WTC11 (cell line): Measurements from ENCODE around the gene ELP2.

Source experiments
- EMX1 ChIP-seq: fragments of 250-450 bp; sonication (Bioruptor Pico); IDR thresholded peaks from 2 replicates; pipeline ENCODE4 v1.8.0; 2021; ENCODE audit warnings: mild to moderate bottlenecking
- KAT7 ChIP-seq: sonication (generic); formaldehyde crosslinking; IDR thresholded peaks from 2 replicates; pipeline ENCODE4 v1.8.1; 2023; ENCODE audit warnings: missing genetic modification reagents, mild to moderate bottlenecking, borderline replicate concordance

DNA sequence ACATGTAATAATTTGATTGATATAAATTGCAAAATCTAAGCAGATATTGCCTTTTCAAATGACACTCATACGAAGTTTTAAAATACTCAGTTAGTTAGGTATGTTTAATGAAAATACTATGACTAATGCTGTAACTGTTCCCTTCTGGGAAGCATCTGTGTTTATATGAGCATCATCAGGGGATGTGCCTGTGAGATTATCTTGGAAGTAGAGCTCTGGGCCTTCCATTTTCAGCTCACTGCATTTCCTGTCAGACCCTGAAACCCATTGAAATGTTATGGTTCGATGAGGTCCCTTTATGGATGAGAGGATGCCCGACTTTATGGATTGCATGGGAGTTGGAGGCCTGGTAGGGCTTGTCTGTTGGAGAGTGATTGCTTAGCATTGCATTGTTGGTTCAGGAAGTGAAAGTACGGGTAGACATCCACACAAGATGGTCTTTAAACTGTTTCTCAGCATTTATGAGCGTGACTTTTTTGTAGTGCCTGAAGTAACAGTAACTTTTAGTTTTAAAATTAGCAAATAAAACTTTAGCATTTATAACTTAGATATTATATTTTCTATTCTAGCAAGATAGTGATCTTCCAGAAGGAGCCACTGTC, 28.7 kb downstream of the ELP2 start:
- TF ChIP-seq EMX1 (CRISPR knock-in tag) (no peak), KAT7 (no peak)
